Muscle layer of colon (tissue), 2 donors: ENCODE data around the gene CFAP107.
"Not testable (repeated sequence)": the region's sequence is repeated elsewhere in the genome, so short reads cannot be mapped to it uniquely, and the experiment has no call there.

Experiments used
- H3K27ac ChIP-seq: one replicate; pipeline ENCODE4 v1.7.0; 2013; ENCODE audit warnings: low read depth, mild to moderate bottlenecking, low read length, moderate library complexity
- H3K27me3 ChIP-seq, 2 donors: one replicate each; pipeline ENCODE4 v1.7.0; 2013; ENCODE audit warnings: low read length in 2 of 2, mild to moderate bottlenecking in 2 of 2; ENCODE audit not compliant: insufficient read depth in 2 of 2, control insufficient read depth in 1 of 2
- H3K36me3 ChIP-seq: one replicate; pipeline ENCODE4 v1.7.0; 2013; ENCODE audit warnings: mild to moderate bottlenecking, low read length; ENCODE audit not compliant: insufficient read depth
- H3K4me1 ChIP-seq: one replicate; pipeline ENCODE4 v1.7.0; 2013; ENCODE audit warnings: mild to moderate bottlenecking, low read length; ENCODE audit not compliant: insufficient read depth
- H3K4me3 ChIP-seq, 2 donors: one replicate each; pipeline ENCODE4 v1.7.0; 2013; ENCODE audit warnings: low read length in 2 of 2, low read depth in 1 of 2, mild to moderate bottlenecking in 1 of 2, moderate library complexity in 1 of 2
- H3K9ac ChIP-seq: one replicate; pipeline ENCODE4 v1.7.0; 2013; ENCODE audit warnings: low read length
- H3K9me3 ChIP-seq: one replicate; pipeline ENCODE4 v1.7.0; 2013; ENCODE audit warnings: mild to moderate bottlenecking, low read length
- donor health status: abdominal sarcoma.
- donor health status: Adenocarcinoma of cecum.

CFAP107 gene

GRCh38 chr1:12781488-12781887 is 35.5 kb downstream of the CFAP107 start:
- H3K36me3 ChIP-seq, H3K9me3 ChIP-seq, H3K9ac ChIP-seq, H3K4me3 ChIP-seq, H3K4me1 ChIP-seq, H3K27ac ChIP-seq, H3K27me3 ChIP-seq: not testable (repeated sequence)

GRCh38 chr1:12783783-12784182 is 37.8 kb downstream of the CFAP107 start:
- not testable (repeated sequence) for H3K4me3 ChIP-seq, H3K36me3 ChIP-seq, H3K9me3 ChIP-seq, H3K9ac ChIP-seq, H3K4me1 ChIP-seq, H3K27ac ChIP-seq, H3K27me3 ChIP-seq

- not testable (repeated sequence) for H3K36me3 ChIP-seq, H3K4me3 ChIP-seq, H3K27ac ChIP-seq, H3K9ac ChIP-seq, H3K9me3 ChIP-seq, H3K4me1 ChIP-seq, H3K27me3 ChIP-seq
Observed at GRCh38 chr1:12784729-12785128, 38.7 kb downstream of the CFAP107 start.

- not testable (repeated sequence) for H3K36me3 ChIP-seq, H3K9ac ChIP-seq, H3K9me3 ChIP-seq, H3K4me1 ChIP-seq, H3K27me3 ChIP-seq, H3K4me3 ChIP-seq, H3K27ac ChIP-seq
Observed at GRCh38 chr1:12791097-12791496, 45.1 kb downstream of the CFAP107 start, which contains the start of gene PRAMEF1. PRAMEF1 (plus strand) TSS chr1:12791397; CDS start chr1:12793228, 1,831 bp downstream.

GRCh38 chr1:12798911-12799310 is 52.9 kb downstream of the CFAP107 start:
- Histone ChIP-seq H3K36me3 (no peaks in the 10 kb centered on the region), H3K4me3 (no peak overlapping the region), H3K27me3 (no peaks in the 10 kb centered on the region), H3K9me3 (no peaks in the 10 kb centered on the region), H3K27ac (no peak overlapping the region), H3K4me1 (no peaks in the 10 kb centered on the region), H3K9ac (no peak overlapping the region)

GRCh38 chr1:12799730-12800129 is 53.7 kb downstream of the CFAP107 start:
- no peak overlapping the region for H3K4me3 ChIP-seq
- no peaks in the 10 kb centered on the region for H3K9me3 ChIP-seq
- H3K27ac ChIP-seq, result no peak overlapping the region
- H3K36me3 ChIP-seq, result no peaks in the 10 kb centered on the region
- H3K9ac ChIP-seq, result no peak overlapping the region
- no peaks in the 10 kb centered on the region for H3K4me1 ChIP-seq
- no peaks in the 10 kb centered on the region for H3K27me3 ChIP-seq

GRCh38 chr1:12809933-12810332 is 63.9 kb downstream of the CFAP107 start:
- no peak overlapping the region for H3K4me3 ChIP-seq
- no peaks in the 10 kb centered on the region for H3K27me3 ChIP-seq
- H3K9me3 ChIP-seq, result no peaks in the 10 kb centered on the region
- H3K9ac ChIP-seq, result no peak overlapping the region
- no peaks in the 10 kb centered on the region for H3K36me3 ChIP-seq
- no peaks in the 10 kb centered on the region for H3K4me1 ChIP-seq
- no peak overlapping the region for H3K27ac ChIP-seq

- no peak overlapping the region for H3K27ac ChIP-seq
- H3K36me3 ChIP-seq, result no peaks in the 10 kb centered on the region
Observed at GRCh38 chr1:12810691-12811408, 64.8 kb downstream of the CFAP107 start.

GRCh38 chr1:12811409-12811784 is 65.4 kb downstream of the CFAP107 start:
- Histone ChIP-seq H3K9ac (no peak overlapping the region), H3K9me3 (no peaks in the 10 kb centered on the region), H3K27ac (no peak overlapping the region), H3K4me1 (no peaks in the 10 kb centered on the region), H3K4me3 (no peak overlapping the region), H3K36me3 (no peaks in the 10 kb centered on the region), H3K27me3 (no peaks in the 10 kb centered on the region)

More at GRCh38 chr1:12810691-12811408, 64.8 kb downstream of the CFAP107 start:
- Histone ChIP-seq H3K9ac (no peak overlapping the region), H3K4me3 (no peak overlapping the region), H3K4me1 (no peaks in the 10 kb centered on the region), H3K9me3 (no peaks in the 10 kb centered on the region), H3K27me3 (no peaks in the 10 kb centered on the region)
